NAMALWA (cell line): Measurements from ENCODE around the gene THAP4.
"Not testable (repeated sequence)": the region's sequence is repeated elsewhere in the genome, so short reads cannot be mapped to it uniquely, and the experiment has no call there.

Source experiments
- DNase-seq: peaks from one replicate; pipeline ENCODE4 v3.0.0-alpha.2; 2015; ENCODE audit warnings: low spot score

THAP4 gene

GRCh38 chr2:241582806-241583205 is 54.2 kb downstream of the THAP4 start:
- DNase-seq: no peak

- no peak for DNase-seq
Measured at GRCh38 chr2:241582328-241582727, 54.6 kb downstream of the THAP4 start.

- no peak for DNase-seq
Measured at GRCh38 chr2:241579281-241579680, 57.7 kb downstream of the THAP4 start.

- no peak for DNase-seq
Measured at GRCh38 chr2:241577413-241578122, 59.4 kb downstream of the THAP4 start.

- no peak for DNase-seq
Measured at GRCh38 chr2:241576293-241576654, 60.7 kb downstream of the THAP4 start.

GRCh38 chr2:241575624-241576292 is 61.2 kb downstream of the THAP4 start:
- no peak for DNase-seq

- DNase-seq: no peak
Measured at GRCh38 chr2:241574911-241575623, 61.9 kb downstream of the THAP4 start.

GRCh38 chr2:241573741-241574140 is 63.2 kb downstream of the THAP4 start:
- DNase-seq: no peak

- not testable (repeated sequence) for DNase-seq
Measured at GRCh38 chr2:241572915-241573651, 63.9 kb downstream of the THAP4 start.

GRCh38 chr2:241571821-241572620 is 64.9 kb downstream of the THAP4 start:
- DNase-seq: no peak

- no peak for DNase-seq
Measured at GRCh38 chr2:241570961-241571581, 65.9 kb downstream of the THAP4 start.

GRCh38 chr2:241569831-241570281 is 67.1 kb downstream of the THAP4 start:
- no peak for DNase-seq

- DNase-seq: no peak
Measured at GRCh38 chr2:241568726-241569125, 68.2 kb downstream of the THAP4 start.

GRCh38 chr2:241567776-241568175 is 69.2 kb downstream of the THAP4 start:
- no peak for DNase-seq

GRCh38 chr2:241567266-241567665 is 69.7 kb downstream of the THAP4 start:
- not testable (repeated sequence) for DNase-seq

- no peak for DNase-seq
Measured at GRCh38 chr2:241566468-241566867, 70.5 kb downstream of the THAP4 start.

- not testable (repeated sequence) for DNase-seq
Measured at GRCh38 chr2:241566021-241566420, 70.9 kb downstream of the THAP4 start.

- no peak for DNase-seq
Measured at GRCh38 chr2:241565411-241565810, 71.5 kb downstream of the THAP4 start.

- no peak for DNase-seq
Measured at GRCh38 chr2:241564596-241565410, 72.2 kb downstream of the THAP4 start.

- DNase-seq: no peak
Measured at GRCh38 chr2:241563981-241564595, 72.9 kb downstream of the THAP4 start.
